GM21529 (cell line): ENCODE results near the gene ATL3.
"Not testable (repeated sequence)": the region's sequence is repeated elsewhere in the genome, so short reads cannot be mapped to it uniquely, and the experiment has no call there.

Source experiments
- ATAC-seq: cut with Tn5 transposase; IDR thresholded peaks from one replicate; pipeline ENCODE4 v1.9.1; 2021; ENCODE audit not compliant: unreplicated experiment

ATL3 gene

DNA sequence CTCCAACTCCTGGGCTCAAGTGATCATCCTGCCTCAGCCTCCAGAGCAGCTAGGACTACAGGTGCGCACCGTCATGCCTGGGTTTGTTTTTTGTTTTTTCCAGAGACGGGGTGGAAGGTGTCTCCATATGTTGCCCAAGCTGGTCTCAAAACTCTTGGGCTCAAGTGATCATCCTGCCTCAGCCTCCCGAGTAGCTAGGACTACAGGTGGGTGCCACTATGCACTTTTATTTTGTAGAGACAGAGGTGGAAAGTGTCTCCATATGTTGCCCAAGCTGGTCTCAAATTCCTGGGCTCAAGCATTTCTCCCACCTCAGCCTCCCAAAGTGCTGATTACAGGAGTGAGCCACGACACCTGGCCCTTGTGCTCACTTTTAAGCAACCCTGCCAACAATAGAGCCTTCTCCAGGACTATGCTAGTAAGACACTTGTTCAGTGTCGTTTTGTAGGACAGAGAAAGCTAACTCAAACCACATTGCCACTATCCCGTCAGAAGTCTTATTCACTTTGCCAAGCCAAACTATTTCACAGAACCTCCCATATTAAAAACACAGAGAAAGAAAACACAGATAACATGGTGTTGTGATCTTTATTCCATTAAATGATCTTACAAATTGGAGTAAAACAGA is 47.5 kb downstream of the ATL3 start:
- no peak for ATAC-seq

DNA sequence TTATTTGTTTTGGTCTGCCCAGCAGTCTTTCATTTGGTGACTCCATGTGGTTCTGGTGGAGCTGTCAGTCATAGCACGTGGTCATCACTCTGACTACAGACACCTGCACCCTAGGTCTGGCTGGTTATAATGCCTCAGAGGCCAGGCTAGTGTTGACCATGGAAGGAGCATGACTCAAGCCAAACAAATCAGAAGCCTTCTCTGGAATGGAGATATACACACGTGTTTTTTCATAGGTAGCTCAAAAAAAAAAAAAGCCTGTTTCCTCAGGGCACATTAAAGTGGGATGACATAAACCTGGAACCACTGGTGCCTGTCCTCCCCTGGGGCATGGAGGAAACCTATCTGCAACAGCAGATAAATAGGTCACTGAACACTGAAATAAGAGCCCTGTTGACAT is 48.9 kb downstream of the ATL3 start:
- ATAC-seq: no peak

DNA sequence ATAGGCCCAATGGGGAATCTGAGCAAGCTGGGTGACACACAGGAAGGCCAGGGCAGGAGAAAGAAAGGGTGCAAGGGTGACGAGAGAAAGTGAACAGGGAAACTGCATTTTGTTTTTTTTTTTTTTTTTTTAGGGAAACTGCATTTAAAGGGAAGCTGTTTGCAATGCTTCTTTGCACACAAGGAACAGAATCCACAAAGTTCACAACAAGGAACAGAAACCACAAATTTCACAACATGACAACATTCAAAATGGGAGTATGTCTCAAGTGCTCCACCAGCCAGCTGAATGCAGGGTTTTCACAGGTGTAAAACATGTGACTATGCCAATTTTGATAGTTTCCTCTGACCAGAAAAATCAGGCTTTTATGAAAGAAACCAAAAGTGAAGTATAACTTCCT is 50.1 kb downstream of the ATL3 start:
- ATAC-seq: no peak

DNA sequence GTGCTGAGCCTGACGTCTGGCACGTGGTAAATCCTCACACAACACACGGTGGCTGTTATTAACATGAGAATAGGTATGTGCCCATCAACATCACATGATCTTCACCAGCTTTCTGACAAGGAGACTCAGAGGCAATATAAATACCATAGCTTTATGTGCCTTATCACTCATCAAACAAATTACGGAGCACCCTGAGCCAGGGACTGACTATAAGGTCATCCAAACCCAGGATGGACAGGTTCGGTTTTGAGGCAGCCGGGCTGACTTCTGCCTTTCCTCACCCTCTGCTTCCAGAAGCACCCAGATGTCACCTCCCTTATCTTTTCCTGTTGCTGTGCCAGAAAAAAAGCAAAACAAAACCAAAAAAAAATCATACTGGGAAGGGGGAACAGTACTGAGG is 51.2 kb downstream of the ATL3 start:
- ATAC-seq: no peak

DNA sequence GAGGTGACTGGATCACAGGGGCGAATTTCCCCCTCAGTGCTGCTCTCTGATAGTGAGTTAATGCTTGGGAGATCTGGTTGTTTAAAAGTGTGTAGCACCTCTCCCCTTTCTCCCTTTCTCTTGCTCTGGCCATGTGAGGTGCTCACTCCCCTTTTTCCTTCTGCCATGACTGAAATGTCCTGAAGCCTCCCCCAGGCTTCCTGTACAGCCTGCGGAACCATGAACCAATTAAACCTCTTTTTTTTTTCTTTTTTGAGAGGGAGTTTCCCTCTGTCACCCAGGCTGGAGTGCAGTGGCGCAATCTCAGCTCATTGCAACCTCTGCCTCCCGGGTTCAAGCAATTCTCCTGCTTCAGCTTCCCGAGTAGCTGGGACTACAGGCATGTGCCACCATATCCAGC is 53.5 kb downstream of the ATL3 start:
- not testable (repeated sequence) for ATAC-seq

- ATAC-seq: no peak
Observed at GRCh38 chr11:63616953-63617352, 54.2 kb downstream of the ATL3 start.

DNA sequence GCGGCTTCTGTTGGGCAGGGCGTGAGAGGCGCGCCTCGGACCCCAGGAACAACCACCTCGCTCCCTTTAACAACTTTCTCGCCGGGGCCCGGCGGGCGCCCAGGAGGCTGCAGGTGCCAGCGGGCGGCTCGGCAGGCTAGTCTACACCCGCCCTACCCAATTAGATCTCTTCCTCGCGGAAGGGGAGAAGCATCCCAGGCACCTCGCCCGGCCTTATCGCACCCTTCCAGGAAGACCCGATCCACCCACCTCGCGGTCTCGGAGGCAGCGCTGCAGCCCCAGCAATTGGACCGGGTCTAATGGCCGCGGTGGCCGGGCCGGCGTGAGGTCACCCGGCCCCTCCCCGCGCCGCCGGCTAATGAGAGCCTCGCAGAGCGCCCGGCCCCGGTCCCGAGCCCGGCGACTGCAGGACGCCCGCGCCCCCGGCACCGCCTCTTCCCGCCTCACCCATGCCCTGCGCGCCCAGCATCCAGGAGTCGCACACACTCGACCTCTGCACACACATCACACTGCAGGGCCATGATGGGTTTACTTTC is 57.0 kb downstream of the ATL3 start, which contains the start of gene PLAAT3:
Gene PLAAT3 (minus strand): TSS at position 298 of the 536 bp plus-strand sequence. CDS start 419 bp downstream, outside the sequence.
- ATAC-seq: no peak

- ATAC-seq: no peak
Observed at GRCh38 chr11:63613517-63614135, 57.5 kb downstream of the ATL3 start.

DNA sequence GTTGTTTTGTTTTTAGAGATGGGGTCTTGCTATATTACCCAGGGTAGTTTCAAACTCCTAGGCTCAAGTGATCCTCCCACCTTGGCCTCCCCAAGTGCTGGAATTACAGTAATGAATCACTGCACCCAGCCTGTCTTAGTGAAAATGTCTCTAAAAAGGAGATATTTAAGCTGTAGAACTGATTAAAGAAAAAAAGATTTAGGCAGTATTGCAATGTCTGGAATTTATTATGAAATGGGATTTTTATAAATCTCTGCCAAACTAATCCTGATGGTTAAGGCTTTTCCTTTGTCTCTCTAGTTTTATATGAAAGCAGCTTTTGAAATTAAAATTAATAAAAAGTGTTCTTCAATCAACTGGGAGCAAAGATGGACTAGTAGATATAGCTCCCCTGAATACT is 59.0 kb downstream of the ATL3 start:
- ATAC-seq: no peak

DNA sequence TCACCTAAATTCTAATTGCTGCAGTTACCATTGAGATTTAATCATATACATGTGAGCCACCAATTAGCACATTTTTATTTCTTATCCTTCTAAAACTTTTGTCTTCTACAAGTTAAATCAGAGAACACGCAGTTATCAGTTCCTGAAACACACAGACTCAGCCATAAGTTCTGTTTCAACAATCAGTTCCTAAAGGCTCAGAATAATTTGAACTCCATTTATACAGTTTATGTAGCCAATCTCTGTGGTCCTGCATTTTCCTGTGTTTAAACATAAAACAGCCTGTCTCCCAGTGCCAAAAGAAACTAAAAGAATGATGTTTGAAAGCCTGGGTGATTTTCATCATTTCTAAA is 59.8 kb downstream of the ATL3 start:
- no peak for ATAC-seq

DNA sequence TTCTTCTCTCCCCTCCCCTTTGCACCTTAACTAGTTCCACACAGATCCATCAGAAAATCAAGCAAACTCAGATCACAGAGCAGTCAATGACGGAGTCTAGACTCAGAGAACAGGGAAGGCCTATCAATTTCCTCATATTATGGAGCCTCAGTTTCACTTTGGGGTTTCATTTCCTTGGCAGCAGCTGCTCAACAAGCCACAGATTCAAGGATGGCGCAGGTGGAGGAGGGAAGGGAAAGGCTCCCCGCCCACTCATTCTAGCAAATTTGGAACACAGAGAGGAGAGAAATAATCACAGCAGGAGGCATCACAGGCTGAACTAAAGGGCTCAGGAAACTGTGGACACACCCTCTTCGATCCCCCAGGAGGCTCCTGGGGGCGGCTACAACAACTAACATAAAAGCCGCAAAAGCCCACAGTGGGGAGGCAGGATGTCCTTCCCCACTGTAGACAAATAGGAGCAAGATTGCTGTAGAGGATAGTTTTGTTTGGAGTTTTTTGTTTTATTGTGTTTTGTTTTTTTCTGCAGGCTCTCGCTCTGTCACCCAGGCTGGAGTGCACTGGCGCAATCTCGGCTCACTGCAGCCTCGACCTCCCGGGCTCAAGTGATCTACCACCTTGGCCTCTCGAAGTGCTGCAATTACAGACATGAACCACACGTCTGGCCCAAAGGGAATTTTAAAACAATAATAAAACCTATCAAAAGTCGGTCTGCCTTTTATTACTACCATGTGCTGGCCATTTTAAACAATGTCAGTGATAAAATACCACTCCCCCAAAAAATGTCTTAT is 60.4 kb downstream of the ATL3 start:
- ATAC-seq: no peak

GRCh38 chr11:63609971-63610580 is 61.1 kb downstream of the ATL3 start:
- ATAC-seq: no peak

DNA sequence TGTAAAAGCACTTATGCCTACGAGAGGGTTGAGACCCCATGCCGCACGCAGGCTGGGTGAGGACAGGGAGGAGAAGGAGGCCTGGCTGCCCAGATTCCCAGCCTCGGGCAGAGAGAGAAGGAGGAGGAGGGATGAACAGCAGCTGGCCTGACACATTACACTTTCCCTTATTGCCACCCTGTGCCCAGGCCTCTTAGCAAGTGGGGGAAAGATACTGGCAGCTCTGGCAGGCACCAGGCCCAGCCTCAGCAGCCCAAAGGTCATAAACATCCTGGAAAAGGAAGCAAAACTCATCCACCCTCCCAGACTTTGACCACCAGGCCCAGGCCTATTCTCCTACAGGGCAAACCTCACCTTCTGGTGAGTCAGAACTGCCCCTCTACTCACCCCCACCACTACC is 61.6 kb downstream of the ATL3 start:
- no peak for ATAC-seq

DNA sequence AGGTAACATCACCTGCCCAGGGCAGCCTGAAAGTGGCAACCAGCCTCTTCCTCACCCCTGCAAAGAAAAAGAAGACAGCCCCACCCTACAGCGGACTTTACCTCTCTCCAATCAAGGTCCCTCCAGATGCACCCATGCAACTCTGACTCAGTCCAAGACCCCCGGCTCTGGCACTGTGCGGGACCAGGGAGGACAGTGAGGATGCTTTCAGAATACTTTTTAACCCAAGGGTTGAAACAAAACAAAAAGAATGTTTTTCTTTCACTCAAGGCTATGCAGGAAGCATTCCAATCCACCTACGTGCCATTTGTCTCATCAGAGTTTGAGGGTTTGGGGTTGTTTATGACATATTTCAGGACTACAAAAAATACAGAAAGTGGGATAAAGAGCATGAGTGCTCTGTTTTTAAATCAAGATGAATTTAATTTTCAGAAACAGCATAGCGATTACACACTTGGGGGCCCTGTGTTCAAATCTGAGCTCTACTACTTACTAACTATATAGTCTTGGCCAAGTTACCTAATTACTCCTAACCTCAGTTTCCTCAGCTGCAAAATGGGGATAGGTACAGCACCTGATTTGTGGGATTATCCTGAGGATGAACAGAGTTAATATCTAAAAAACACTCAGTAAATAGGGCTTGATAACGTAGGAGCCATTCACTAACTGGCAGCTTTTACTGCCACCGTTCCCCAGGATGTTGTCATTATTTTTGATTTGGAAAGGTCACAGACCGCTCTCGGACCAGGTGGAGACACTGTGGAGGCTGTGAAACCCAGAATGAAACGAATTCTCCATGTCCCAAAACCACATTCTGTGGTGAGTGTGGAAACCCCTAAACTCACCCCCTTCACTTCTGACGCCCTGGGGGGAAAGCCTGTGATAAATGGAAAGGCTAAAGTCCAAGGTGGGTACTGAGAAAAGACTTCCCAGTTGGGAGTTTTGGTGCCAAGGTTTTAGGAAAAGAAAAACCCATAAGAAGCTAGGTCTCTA is 62.5 kb downstream of the ATL3 start:
- ATAC-seq: no peak

- no peak for ATAC-seq
Observed at GRCh38 chr11:63603180-63603518, 68.0 kb downstream of the ATL3 start.

DNA sequence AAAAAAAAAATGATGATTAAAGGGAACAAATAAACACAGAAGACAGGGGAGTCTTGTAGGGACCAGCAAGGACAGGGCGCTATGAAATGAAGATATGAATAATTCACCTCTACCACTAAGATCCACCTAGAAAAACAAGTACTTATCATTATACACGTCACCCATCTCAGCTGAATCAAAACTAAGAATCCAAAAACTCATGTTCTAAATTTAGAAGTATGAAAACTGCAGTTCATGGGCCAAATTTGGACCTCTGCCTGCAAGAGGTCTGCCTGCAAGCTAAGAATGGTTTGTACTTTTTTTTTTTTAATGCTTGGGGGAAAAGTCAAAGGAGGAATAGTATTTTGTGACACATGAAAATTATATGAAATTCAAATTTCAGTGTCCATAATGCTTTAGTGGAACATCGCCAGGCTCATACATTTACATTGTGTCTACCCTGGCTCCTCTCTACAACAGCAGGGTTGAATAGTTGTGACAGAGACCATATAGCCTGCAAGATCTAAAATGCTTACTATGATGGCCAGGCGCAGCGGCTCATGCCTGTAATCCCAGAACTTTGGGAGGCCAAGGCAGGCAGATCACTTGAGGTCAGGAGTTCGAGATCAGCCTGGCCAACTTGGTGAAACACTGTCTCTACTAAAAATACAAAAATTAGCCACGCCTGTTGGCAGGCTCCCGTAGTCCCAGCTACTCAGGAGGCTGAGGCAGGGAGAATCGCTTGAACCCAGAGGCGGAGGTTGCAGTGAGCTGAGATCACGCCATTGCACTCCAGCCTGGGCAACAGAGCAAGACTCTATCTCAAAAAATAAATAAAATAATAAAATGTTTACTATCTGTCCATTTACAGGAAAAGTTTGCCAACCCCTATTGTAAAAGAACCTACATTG is 68.6 kb downstream of the ATL3 start:
- ATAC-seq: not testable (repeated sequence)

DNA sequence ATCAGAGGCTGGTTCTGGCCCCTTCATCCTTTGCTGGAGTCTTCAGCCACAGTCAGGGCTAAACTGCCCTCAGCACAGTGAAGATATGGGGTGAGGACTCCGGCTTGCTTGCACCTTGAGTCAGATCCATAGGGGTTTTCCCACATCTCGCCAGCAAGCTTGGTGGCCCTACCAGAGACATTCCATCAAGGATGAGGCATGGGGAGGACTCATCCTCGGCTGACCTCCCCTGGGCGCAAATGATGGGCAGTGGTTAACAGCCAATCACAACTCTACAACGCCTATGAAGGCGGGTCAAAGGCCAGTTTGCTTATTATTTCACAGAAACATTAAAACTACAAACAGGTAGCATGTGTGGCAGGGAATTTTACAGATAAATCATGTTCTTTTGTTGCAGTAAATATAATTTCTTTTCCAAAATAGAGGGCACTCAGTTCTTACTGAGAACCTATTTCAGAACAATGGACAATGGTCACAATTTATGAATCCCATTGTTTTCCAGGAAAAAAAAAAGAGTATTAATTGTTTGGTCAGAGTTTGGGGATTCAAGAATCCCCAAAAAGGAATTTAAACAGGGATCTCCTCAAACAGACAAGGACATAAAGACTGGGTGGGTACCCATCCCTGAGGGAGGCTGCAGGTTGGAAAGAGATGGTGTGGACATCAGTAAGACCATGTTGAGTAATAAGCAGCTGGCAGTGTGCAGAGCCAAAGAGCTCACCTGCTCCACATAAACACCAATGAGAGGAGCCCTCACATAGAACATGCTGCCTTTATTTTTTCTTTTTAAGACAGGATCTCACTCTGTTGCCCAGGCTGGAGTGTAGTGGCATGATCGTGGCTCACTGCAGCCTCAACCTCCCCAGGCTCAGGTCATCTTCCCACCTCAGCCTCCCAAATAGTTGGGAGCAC is 71.7 kb downstream of the ATL3 start:
- ATAC-seq: no peak

DNA sequence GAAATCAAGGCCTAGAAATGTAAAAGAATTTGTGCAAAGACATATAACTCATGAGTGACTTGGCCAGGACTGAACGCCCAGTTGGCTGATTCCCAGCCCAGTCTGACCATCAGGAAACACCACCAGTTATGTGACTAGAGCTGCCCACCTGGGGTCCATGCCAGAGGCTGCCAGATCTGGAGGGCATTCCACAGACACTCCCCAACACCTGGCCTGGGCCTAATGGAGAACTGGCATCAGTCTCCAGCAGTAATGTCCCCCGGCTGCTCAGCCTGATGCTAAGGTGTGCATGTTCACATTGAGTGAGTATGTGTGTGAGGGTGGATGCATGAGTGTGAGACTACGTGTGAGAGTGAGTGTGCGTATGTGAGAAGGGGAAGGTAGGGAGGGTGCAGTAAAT is 72.6 kb downstream of the ATL3 start:
- no peak for ATAC-seq
